ENCODE measurements around the gene HLA-DOB.

Gene HLA-DOB

GRCh38 chr6:32843979-32844838 lies 27.4 kb upstream of the HLA-DOB start, which contains the start of gene PSMB8:
Gene PSMB8 (minus strand): TSS chr6:32844047. CDS start chr6:32843996, 51 bp downstream.
- DNase-seq (ENCODE audit: low read depth in 2 of 2), result peak; percentile 61 to 68

- no peak for DNase-seq (ENCODE audit: low read depth in 2 of 2)
These were observed 26.7 kb upstream of the HLA-DOB start for GRCh38 chr6:32843331-32843978.

GRCh38 chr6:32842690-32843089 lies 25.9 kb upstream of the HLA-DOB start:
- no peak for DNase-seq (ENCODE audit: low read depth in 2 of 2)

GRCh38 chr6:32842021-32842650 lies 25.3 kb upstream of the HLA-DOB start:
- DNase-seq (ENCODE audit: low read depth in 2 of 2), result no peak

- no peak for DNase-seq (ENCODE audit: low read depth in 2 of 2)
These were observed 23.9 kb upstream of the HLA-DOB start for GRCh38 chr6:32840604-32841246.

GRCh38 chr6:32839356-32839755 lies 22.6 kb upstream of the HLA-DOB start:
- no peak for DNase-seq (ENCODE audit: low read depth in 2 of 2)

- peak; percentile 70 to 73 for DNase-seq (ENCODE audit: low read depth in 2 of 2)
These were observed 21.5 kb upstream of the HLA-DOB start, which contains the start of gene TAP2 for GRCh38 chr6:32838114-32838958. Gene TAP2 (minus strand): TSS chr6:32838739. CDS start chr6:32838233, 506 bp downstream.

GRCh38 chr6:32837651-32838113 lies 20.9 kb upstream of the HLA-DOB start:
- DNase-seq (ENCODE audit: low read depth in 2 of 2), result no peak

- no peak for DNase-seq (ENCODE audit: low read depth in 2 of 2)
These were observed 20.1 kb upstream of the HLA-DOB start for GRCh38 chr6:32836873-32837272.

GRCh38 chr6:32835167-32835893 lies 18.5 kb upstream of the HLA-DOB start:
- DNase-seq (ENCODE audit: low read depth in 2 of 2), result no peak

GRCh38 chr6:32833664-32834063 lies 16.9 kb upstream of the HLA-DOB start:
- no peak for DNase-seq (ENCODE audit: low read depth in 2 of 2)

GRCh38 chr6:32832535-32832934 lies 15.7 kb upstream of the HLA-DOB start:
- no peak for DNase-seq (ENCODE audit: low read depth in 2 of 2)

- DNase-seq (ENCODE audit: low read depth in 2 of 2), result no peak
These were observed 14.1 kb upstream of the HLA-DOB start for GRCh38 chr6:32830936-32831335.

- no peak for DNase-seq (ENCODE audit: low read depth in 2 of 2)
These were observed 13.2 kb upstream of the HLA-DOB start for GRCh38 chr6:32830017-32830416.

- DNase-seq (ENCODE audit: low read depth in 2 of 2), result no peak
These were observed 12.7 kb upstream of the HLA-DOB start for GRCh38 chr6:32829495-32829894.

- no peak for DNase-seq (ENCODE audit: low read depth in 2 of 2)
These were observed 10.2 kb upstream of the HLA-DOB start for GRCh38 chr6:32827025-32827424.

GRCh38 chr6:32825966-32826365 lies 9.2 kb upstream of the HLA-DOB start:
- peak in 1 of 2 experiments; percentile 5 for DNase-seq (ENCODE audit: low read depth in 2 of 2)

GRCh38 chr6:32819729-32820128 lies 2.9 kb upstream of the HLA-DOB start:
- DNase-seq (ENCODE audit: low read depth in 2 of 2), result peak in 1 of 2 experiments; percentile 25

- no peak for DNase-seq (ENCODE audit: low read depth in 2 of 2)
These were observed 2.1 kb upstream of the HLA-DOB start for GRCh38 chr6:32818867-32819266.

GRCh38 chr6:32815996-32816395 lies 806 bp downstream of the HLA-DOB start:
- no peak for DNase-seq (ENCODE audit: low read depth in 2 of 2)

Data from fibroblast of skin of left biceps (primary cell).